ENCODE results near the gene DHX32. TPM values are rescaled to one million over a fixed set of nuclear protein-coding genes. Genes with fewer than 3 reads are reported as not detected.
"Not testable (repeated sequence)": the region's sequence is repeated elsewhere in the genome, so short reads cannot be mapped to it uniquely, and the experiment has no call there.

DHX32 gene
- total RNA-seq, 1 donor from 2014 or later, result 15.5 TPM

DNA sequence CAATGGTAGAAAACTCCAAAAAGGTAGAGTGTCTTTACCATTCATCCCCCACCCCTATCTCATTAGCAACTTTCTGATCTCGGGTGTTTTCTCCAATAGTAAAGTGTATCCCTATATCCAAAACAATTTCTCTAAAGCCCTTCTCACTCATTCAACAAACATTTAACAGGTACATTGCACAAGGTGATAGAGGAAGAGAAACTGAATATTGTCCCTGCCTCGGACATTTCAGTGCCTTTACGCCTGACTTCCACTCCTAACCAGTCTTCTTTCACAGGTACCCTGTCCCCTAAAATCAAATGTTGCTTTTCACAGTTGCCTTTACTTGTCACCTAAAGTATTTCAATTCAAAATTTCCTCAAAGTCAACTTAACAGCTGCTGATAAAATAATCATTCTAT, 13.1 kb upstream of the DHX32 start:
- H3K4me3 Mint-ChIP-seq; H3K27ac Mint-ChIP-seq; CTCF ChIA-PET; H3K36me3 Mint-ChIP-seq (ENCODE audit: low read depth); ATAC-seq (ENCODE audit: low read depth); DNase-seq; H3K9me3 Mint-ChIP-seq; H3K27me3 Mint-ChIP-seq; intact Hi-C loops (cut with micrococcal nuclease); POLR2A ChIA-PET: not testable (repeated sequence)
- peaks cover 15% of the 10 kb centered on the region for H3K4me1 Mint-ChIP-seq

GRCh38 chr10:125892402-125892801, 11.3 kb upstream of the DHX32 start:
- POLR2A ChIA-PET; ATAC-seq (ENCODE audit: low read depth); H3K4me3 Mint-ChIP-seq: not testable (repeated sequence)

DNA sequence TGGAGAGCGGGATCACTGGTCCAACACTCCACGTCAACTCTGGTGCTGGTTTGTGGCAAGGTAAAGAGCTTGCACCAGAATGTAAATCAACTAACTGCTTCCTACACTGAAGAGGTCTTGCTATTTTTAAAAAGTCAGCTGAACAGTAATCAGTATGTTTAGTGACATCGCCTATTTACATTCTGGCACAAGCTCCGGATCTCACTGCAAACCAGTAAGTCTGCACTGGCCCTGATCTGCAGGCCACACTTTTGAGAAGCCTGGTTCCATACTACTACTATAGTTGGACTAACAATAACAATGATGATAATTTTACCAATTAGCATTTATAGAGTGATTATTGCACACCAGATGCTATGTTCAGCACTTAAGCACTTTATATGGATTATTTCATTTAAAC, 8.3 kb upstream of the DHX32 start:
- POLR2A ChIA-PET, result not testable (repeated sequence)

More at GRCh38 chr10:125892402-125892801, 11.3 kb upstream of the DHX32 start:
- H3K27me3 Mint-ChIP-seq; H3K27ac Mint-ChIP-seq; H3K9me3 Mint-ChIP-seq; DNase-seq; CTCF ChIA-PET; H3K36me3 Mint-ChIP-seq (ENCODE audit: low read depth); intact Hi-C loops (cut with micrococcal nuclease): not testable (repeated sequence)
- peaks cover 15% of the 10 kb centered on the region for H3K4me1 Mint-ChIP-seq

DNA sequence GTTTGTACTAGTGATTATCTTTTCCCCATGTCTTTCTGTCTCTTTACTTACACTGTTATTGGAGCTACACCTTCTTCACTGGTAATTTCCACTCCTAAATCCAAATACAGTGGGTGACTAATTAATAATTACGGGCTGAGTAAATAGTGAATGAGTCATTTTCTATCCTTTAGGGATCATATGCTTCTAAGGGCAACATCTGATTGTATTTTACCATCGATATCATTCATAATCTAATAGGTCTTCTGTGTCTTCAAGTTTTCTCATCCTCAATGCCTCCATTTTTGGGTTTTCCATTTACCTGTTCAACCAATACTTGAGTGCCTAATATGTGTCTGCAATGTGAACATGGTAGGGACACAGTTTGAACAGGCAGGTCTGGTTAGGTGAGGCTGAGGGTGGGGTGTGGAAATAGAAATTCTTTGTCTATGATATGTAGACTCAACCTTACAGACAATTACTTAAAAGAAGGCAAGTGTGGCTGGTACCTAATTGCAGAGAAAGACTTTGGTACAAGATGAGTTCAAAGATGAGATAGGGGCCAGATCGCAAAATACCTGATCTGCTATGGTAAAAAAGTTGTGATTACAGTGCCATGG, 5.9 kb upstream of the DHX32 start:
- Mint-ChIP-seq H3K4me1 (no peaks in the 10 kb centered on the region), H3K4me3 (no peak overlapping the region), H3K27me3 (no peaks in the 10 kb centered on the region), H3K27ac (no peak overlapping the region), H3K36me3 (ENCODE audit: low read depth) (peaks cover 5% of the 10 kb centered on the region), H3K9me3 (no peaks in the 10 kb centered on the region)
- intact Hi-C loops (cut with micrococcal nuclease), result no loop called here
- POLR2A ChIA-PET, result no interaction called here
- ATAC-seq (ENCODE audit: low read depth) (no peak), DNase-seq (no peak)
- CTCF ChIA-PET, result no interaction called here
- TF ChIP-seq, protein P1, sequence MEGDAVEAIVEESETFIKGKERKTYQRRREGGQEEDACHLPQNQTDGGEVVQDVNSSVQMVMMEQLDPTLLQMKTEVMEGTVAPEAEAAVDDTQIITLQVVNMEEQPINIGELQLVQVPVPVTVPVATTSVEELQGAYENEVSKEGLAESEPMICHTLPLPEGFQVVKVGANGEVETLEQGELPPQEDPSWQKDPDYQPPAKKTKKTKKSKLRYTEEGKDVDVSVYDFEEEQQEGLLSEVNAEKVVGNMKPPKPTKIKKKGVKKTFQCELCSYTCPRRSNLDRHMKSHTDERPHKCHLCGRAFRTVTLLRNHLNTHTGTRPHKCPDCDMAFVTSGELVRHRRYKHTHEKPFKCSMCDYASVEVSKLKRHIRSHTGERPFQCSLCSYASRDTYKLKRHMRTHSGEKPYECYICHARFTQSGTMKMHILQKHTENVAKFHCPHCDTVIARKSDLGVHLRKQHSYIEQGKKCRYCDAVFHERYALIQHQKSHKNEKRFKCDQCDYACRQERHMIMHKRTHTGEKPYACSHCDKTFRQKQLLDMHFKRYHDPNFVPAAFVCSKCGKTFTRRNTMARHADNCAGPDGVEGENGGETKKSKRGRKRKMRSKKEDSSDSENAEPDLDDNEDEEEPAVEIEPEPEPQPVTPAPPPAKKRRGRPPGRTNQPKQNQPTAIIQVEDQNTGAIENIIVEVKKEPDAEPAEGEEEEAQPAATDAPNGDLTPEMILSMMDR (IDR thresholded peaks at IDR 0.05), result no peak

More for the DNA sequence above, 8.3 kb upstream of the DHX32 start:
- H3K27me3 Mint-ChIP-seq; ATAC-seq (ENCODE audit: low read depth); H3K9me3 Mint-ChIP-seq; intact Hi-C loops (cut with micrococcal nuclease); DNase-seq; H3K4me3 Mint-ChIP-seq; CTCF ChIA-PET; H3K36me3 Mint-ChIP-seq (ENCODE audit: low read depth); H3K4me1 Mint-ChIP-seq; H3K27ac Mint-ChIP-seq: not testable (repeated sequence)

- no peak for DNase-seq
- intact Hi-C loops (cut with micrococcal nuclease), result no loop called here
- Mint-ChIP-seq H3K27ac (no peak overlapping the region), H3K4me3 (no peak overlapping the region), H3K9me3 (no peaks in the 10 kb centered on the region), H3K36me3 (ENCODE audit: low read depth) (peaks cover 12% of the 10 kb centered on the region), H3K4me1 (no peaks in the 10 kb centered on the region), H3K27me3 (no peaks in the 10 kb centered on the region)
- CTCF ChIA-PET, result no interaction called here
- TF ChIP-seq, protein P1 (IDR thresholded peaks at IDR 0.05), result no peak
- POLR2A ChIA-PET, result no interaction called here
- no peak for ATAC-seq (ENCODE audit: low read depth)
These were observed 2.1 kb upstream of the DHX32 start for GRCh38 chr10:125883211-125883610.

DNA sequence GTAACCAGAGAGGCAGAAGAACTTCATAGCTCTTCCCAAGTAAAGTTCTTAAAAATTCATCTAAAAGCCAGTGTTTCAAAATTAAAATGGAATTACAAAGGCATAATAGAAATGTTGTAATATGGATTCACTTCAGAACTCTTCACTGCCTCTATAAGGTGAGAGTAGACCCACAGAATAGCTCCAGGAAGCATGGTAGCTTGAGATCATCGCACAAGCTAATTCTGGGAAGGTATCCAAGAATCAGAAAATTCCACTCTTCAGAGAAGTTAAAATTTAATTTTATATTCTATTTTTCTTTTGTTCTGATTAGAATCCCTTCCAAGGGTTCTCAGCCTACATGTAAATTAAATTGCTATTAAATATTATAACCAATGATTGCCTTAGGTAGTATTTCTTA, 1.5 kb upstream of the DHX32 start:
- no peak for ATAC-seq (ENCODE audit: low read depth)
- intact Hi-C loops (cut with micrococcal nuclease), result no loop called here
- TF ChIP-seq, protein P1 (IDR thresholded peaks at IDR 0.05), result no peak
- POLR2A ChIA-PET, result no interaction called here
- H3K9me3 Mint-ChIP-seq, result no peaks in the 10 kb centered on the region
- H3K27me3 Mint-ChIP-seq, result no peaks in the 10 kb centered on the region
- H3K4me3 Mint-ChIP-seq, result no peak overlapping the region
- H3K36me3 Mint-ChIP-seq (ENCODE audit: low read depth), result peaks cover 16% of the 10 kb centered on the region
- no peak for DNase-seq
- CTCF ChIA-PET, result no interaction called here
- no peak overlapping the region for H3K27ac Mint-ChIP-seq
- H3K4me1 Mint-ChIP-seq, result no peaks in the 10 kb centered on the region

DNA sequence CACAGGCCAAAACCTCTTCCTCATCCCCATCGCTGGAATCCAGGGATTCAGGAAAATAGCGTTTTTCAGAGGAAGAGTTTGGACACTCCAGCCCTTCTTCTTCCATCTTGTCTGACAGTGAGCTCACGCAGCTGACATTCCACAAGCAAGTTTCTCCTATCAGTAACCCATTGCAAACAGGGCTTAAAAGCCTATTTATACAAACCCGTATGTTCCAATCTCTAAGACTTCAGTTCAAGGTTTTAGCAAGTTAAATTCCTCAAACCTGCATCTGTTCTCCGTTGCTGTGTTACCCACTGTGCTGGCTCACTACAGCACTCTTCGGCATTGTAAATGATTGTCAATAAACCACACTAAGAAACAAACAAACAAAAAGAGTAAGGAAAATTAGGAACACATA, 373 bp downstream of the DHX32 start:
- H3K36me3 Mint-ChIP-seq (ENCODE audit: low read depth), result peaks cover 30% of the 10 kb centered on the region

More for the DNA sequence above, 373 bp downstream of the DHX32 start:
- ATAC-seq (ENCODE audit: low read depth) (no peak), DNase-seq (no peak)
- Mint-ChIP-seq H3K9me3 (peaks cover 4% of the 10 kb centered on the region), H3K4me3 (no peak overlapping the region), H3K27me3 (no peaks in the 10 kb centered on the region), H3K4me1 (no peaks in the 10 kb centered on the region), H3K27ac (no peak overlapping the region)
- TF ChIP-seq, protein P1 (IDR thresholded peaks at IDR 0.05), result no peak
- ChIA-PET CTCF (no interaction called here), POLR2A (no interaction called here)
- intact Hi-C loops (cut with micrococcal nuclease), result no loop called here

Data from activated B cell treated with CpG ODN at 0.5 μM for 24 hours (primary cell).